GM18951 (cell line): ENCODE results near the gene MS4A4E.

Experiments
- POLR2A ChIP-seq: IDR thresholded peaks from 4 replicates; pipeline ENCODE4 v1.6.1; 2011; ENCODE audit warnings: mild to moderate bottlenecking; ENCODE audit not compliant: insufficient read length, insufficient read depth; ENCODE audit errors: extremely low read depth
- in situ Hi-C: fragments of 300-500 bp; cut with MboI; formaldehyde crosslinking; loops from one replicate; pipeline ENCODE4 v1.12.0; 2022; ENCODE audit warnings: low sequenced_read_pairs, mixed read lengths, inconsistent platforms; ENCODE audit not compliant: unreplicated experiment

The MS4A4E gene

DNA sequence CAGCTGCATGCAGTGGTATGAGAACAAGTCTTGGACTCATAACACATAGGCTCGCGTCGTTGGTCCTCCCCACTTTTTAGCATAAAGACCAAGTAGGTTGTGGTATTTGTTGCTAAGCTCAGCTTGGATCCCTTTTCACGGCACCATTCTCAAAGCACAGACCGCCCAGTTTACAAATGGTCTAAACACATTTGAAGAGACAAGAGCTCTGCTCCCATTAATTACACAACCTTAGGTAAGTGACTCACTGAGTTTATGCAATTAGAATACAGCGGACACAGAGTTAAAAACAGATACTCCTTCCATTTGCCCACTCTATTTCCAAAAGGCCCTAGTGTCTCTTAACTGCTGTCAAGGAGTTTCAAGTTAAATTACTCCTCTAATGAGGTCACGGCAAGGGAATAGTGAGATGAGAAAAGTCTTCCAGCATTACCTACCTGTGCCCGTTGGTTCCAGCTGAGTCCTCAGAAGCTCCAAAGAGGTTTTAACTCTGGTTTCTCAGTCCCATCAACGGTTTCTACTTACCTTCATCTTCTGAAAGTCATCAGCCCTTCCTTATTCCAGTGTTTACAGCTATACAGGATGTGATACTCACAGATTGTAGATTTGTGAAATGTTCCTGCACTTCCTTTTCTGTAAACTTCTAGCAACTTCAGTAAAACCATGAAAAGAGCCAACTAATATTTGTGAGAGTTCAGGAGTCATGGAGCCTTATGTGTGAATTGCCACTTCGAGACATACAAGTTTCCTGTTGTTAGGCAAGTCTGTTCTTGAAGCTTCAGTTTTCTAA, 60.2 kb downstream of the MS4A4E start, which contains the start of gene MS4A6A:
Gene MS4A6A, minus strand, starts transcription at position 543 of the 790 bp plus-strand sequence. CDS start 1,356 bp downstream, outside the sequence.
- in situ Hi-C loops = no loop called here
- TF ChIP-seq POLR2A = no peak

DNA sequence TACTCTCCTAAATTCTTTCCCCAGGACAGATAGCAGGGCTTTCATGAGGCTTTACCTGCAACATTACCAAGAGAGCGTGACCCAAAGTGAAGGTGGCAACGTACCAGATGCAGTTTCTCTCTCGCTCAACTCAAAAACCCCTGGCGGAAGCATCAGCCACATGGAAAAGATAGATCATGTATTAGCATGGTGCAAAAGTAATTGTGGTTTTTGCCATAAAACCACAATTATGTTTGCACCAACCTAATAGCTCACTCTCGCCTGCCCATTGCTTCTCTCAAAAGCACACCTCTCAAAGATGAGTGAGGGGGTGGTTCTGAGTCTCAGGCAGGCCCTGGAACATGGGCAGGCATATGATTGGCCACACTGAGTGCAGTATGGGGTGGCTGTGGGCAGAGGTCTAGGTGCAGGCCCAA, 67.1 kb downstream of the MS4A4E start:
- TF ChIP-seq POLR2A = no peak
- in situ Hi-C loops = no loop called here

DNA sequence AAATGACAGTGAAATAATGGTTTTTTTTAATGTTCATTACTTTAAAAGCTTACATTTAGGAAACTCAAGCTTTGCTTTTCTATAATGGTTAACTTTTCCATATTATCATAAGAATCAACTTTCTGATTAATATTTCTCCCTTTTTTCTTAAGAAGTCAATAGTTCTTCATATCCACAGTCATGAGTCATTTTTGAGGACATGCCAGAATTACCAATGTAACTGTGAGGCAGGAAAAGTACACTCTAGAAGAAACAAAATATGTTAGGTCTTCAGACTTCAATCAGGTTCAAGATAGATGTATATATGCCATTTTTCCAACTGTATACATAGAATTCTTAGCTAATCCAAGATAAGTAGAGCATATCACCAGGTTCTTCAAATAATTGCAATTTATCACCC, 70.9 kb downstream of the MS4A4E start:
- in situ Hi-C loops = no loop called here
- no peak for TF ChIP-seq POLR2A

DNA sequence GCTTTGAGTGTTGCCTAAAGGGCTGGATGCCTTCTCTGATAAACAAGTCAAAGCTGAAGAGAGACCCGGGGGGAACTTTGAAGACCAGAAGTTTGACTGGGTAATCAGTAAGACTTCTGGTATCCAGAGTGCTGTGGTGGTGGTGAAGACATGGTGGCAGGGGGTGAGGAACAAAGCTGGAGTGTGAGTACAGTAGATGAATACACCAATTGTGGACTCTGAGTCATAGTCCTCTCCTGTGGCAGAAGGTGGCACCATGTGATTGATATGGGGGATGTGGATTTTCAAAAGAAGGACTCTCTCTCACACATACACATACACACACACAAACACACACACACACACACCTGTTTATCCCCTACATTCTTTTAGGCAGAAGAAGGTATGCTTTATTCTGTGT, 72.4 kb downstream of the MS4A4E start:
- in situ Hi-C loops = no loop called here
- no peak for TF ChIP-seq POLR2A

DNA sequence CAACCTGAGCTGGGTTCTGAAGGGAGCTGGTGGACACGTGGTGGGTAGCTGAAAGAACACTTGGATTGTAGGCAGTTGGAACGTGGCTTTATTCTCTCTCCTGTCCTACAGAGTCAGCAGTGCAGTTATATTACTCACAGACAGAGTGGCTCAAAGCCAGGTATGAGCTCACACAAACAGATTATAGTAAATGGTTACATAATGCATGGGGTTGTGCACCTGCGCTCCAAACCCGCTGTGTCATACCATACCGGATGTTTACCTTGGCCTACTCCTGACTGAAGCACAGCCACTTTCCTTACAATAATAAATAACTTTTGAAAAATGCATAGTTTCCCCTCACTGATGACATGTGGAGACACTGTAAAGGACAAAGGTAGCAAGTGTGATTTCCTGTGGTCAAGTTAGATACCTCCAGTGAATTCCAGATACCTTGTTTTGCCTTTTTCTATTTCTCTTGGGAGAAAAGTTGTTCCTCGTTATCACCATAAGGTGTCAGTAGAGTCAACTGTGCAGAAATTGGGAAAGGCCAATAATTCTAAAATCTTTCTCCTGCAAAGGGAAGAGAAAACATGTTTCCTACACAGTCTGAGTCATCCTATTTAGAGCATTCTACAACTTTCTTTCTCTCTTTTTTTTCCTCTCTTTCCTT, 73.5 kb downstream of the MS4A4E start:
- in situ Hi-C loops = no loop called here
- no peak for TF ChIP-seq POLR2A

DNA sequence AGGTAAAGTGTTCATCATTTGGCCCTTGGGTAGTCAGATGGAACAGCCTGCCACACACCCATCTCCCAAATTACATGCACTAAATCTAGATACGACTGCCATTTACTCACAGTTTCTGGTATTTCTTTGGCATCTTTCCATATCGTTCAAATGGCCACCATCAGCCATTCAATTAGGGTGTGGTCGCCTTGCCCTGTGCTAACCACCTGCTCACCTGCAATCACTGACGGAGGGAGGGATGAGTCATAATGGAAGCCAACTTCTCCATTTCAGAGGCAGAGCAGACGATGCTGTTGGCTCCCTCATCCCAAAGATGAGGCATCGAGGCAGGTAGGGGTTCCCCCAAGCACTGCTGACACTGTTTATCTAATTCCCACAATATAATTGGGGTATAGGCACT, 74.6 kb downstream of the MS4A4E start:
- in situ Hi-C loops = no loop called here
- no peak for TF ChIP-seq POLR2A

DNA sequence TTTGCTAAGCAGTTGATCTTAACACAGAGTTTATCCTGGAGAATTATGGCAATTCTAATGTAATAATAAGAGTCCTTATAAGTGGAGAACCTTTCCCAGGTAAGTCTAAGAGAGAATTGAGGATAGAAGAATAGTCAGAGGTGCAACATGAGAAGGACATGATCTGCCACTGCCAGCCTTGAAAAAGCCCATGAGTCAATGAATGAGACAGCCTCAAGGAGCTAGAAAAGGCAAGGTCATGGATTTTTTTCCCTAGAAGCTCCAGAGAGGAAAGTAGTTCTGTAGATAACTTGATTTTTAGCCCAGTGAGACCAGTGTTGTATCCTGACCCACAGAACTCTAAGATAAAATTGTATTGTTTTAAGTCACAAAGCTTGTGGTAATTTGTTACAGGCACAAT, 77.0 kb downstream of the MS4A4E start:
- in situ Hi-C loops = no loop called here
- TF ChIP-seq POLR2A = no peak

DNA sequence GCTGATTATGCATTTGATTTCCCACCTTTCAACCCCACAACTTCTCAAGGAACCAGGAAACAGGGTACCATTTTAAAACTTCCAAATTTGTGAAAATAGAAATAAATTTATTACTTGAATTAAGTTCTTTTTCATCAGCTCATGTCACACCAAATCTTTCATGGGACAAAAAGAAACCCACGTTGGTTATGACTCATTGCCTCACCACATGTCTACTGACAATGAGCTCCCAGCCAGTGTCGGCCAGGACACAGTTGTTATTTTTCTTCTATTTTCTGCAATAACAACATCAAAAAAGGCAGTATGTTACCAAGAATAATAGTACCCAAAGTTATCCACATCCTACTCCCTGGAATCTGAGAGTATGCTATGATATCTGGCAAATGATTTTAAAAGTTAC, 77.4 kb downstream of the MS4A4E start:
- in situ Hi-C loops = no loop called here
- no peak for TF ChIP-seq POLR2A

DNA sequence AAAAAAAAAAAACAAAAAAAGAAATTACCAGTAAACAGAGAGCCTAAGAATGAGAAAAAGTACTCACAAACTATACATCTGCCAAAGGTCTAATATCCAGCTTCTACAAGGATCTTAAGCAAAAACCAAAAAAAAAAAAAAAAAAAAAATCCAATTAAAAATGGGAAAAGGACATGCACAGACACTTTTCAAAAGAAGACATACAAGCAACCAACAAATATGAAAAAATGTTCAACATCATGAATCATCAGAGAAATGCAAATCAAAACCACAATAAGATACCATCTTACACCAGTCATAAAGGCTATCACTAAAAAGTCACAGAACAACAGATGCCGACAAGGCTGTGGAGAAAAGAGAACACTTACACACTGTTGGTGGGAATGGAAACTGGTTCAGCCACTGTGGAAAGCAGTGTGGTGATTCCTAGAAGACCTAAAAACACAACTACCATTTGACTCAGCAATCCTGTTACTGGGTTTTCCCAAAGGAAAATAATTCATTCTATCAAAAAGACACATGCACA, 78.3 kb downstream of the MS4A4E start:
- in situ Hi-C loops = no loop called here
- TF ChIP-seq POLR2A = no peak

DNA sequence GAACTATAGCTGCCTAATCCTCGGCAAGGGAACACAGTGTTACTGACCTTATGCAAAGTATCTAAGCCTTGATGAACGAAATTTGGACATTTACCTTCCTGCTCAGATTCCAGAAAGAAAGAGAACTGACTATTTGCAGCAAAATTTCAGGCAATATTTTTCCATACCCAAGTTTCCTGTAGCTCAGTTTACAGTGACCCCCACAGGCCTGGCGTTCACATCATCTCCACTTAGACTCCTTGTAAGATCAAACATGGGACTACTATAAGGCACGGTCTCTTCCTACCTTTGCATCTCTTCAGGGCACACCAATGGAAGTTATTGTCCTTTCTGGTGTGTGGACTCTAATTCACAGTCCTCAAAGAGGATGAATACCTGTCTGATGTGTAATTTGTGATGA, 81.2 kb downstream of the MS4A4E start:
- in situ Hi-C loops = no loop called here
- TF ChIP-seq POLR2A = no peak

DNA sequence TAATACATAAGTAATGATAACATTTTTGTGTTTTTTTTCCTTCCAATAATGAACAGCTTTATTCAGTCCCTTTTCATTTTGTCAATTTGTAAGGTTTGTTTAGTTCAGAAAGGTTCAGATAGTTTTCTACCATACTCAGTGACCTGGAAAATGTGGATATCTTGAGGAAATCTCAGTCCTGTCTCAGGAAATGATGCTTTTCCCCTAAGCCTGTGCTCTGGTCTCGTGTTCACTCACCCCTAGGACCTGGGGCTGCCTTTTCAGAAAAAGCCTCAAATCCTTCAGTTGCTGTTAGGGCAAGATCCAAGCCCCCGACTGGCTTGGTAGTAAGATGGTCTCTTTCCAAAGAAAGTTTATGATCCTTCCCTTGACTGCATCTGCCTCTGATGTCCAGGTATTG, 81.8 kb downstream of the MS4A4E start:
- no peak for TF ChIP-seq POLR2A
- in situ Hi-C loops = no loop called here

DNA sequence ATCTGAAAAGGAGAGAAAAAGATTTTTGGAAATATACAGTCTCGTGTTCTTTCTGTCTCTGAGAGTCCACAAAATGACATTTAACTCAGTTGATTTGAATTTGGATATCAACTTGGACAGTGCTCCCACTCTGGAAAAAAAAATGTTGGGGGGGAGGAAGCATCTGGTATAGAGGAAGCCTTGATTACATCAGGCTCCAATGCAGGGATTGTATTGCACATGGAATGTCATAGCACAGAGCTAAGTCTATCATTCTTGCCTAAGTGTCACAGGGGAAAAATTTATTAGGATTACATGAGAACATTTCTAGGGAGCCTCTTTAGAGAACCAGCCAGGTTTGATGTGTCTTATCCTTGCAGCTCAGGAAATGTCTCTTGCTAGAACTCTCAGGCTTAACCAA, 83.1 kb downstream of the MS4A4E start:
- TF ChIP-seq POLR2A = no peak
- in situ Hi-C loops = no loop called here

DNA sequence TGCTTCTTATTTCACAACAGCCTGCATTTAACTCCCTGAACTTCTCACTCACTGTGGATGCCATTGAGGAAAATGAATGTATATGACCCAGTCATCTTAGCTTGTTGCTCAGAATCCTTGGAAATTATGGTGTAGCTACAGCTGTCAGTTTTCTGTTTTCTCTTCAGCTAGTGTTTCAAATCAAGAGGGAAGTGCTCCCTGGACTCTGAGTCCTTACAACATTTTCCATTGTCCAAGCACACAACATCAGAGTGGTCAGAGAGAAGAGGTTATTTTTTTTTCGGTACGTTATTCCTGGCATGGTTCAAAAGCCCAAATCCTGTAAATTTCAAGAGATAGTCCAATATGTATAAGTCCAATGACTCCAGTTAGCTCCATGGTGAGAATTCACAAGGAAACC, 83.7 kb downstream of the MS4A4E start:
- in situ Hi-C loops = no loop called here
- no peak for TF ChIP-seq POLR2A

DNA sequence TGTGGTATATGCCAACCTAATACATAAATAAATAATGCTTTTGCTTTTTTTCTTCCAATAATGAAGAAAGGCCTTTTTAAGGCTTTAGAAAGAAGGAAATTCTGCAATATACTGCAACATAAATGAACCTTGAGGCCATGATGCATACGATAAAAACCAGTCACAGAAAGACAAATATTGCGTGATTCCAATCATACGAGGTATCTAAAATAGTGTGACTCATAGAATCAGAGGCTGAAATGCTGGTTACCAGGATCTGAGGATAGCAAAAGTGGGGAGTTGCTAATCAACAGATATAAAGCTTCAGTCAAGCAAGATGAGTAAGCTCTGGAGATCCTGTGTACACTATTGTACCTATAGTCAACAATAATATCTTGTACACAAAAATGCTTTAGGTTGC, 84.3 kb downstream of the MS4A4E start:
- in situ Hi-C loops = no loop called here
- TF ChIP-seq POLR2A = no peak
